Endothelial cell of umbilical vein (primary cell): ENCODE data around the gene CDH23. TPM values are rescaled to one million over a fixed set of nuclear protein-coding genes. Genes with fewer than 3 reads are reported as not detected.

Experiments
- BruUV-seq: library from RNA; stranded (reverse); fragments of 400-500 nt; replicated peaks from 2 replicates; lab custom pipeline; 2021; lab: Mats Ljungman, UMichigan
- CTCF ChIA-PET: fragments of 300-600, 350-600 bp; sonication (Branson Sonifier 250); formaldehyde crosslinking; loops from one replicate; lab custom pipeline; 2021; ENCODE audit warnings: antibody characterized with exemption, inconsistent platforms; lab: Charles Lee
- POLR2A ChIA-PET: fragments of 300-600, 350-600 bp; sonication (Branson Sonifier 250); formaldehyde crosslinking; loops from one replicate; lab custom pipeline; 2021; ENCODE audit warnings: antibody characterized with exemption, inconsistent platforms; lab: Charles Lee
- DNase-seq: peaks from one replicate; pipeline ENCODE4 v3.0.0-alpha.2; 2011; ENCODE audit warnings: low read depth, low spot score
- FAIRE-seq: peaks from 2 replicates; lab custom pipeline; 2011; peaks lifted over from hg19 to GRCh38; lab: Jason Lieb, UNC
- H2AFZ ChIP-seq: 2 replicates; pipeline ENCODE4 v1.6.0; 2012; ENCODE audit warnings: low read depth, low read length, control low read depth, inconsistent platforms
- H3K27ac ChIP-seq: 2 replicates; pipeline ENCODE4 v1.5.1; 2011; ENCODE audit warnings: low read depth, mild to moderate bottlenecking, control low read depth, low read length, moderate library complexity; ENCODE audit not compliant: insufficient read depth
- H3K27me3 ChIP-seq, 2 experiments: 2 replicates each; pipeline versions ENCODE4 v1.6.0 to v1.6.1; 2011; ENCODE audit warnings: low read length in 2 of 2, mixed read lengths in 1 of 2; ENCODE audit not compliant: control insufficient read depth in 2 of 2, insufficient read depth in 2 of 2
- H3K36me3 ChIP-seq, 2 experiments: 2 replicates in 1 of 2; 3 replicates in 1 of 2; pipeline ENCODE4 v1.5.1; 2011; ENCODE audit warnings: low read length in 2 of 2, mild to moderate bottlenecking in 1 of 2, moderate library complexity in 1 of 2; ENCODE audit not compliant: control insufficient read depth in 2 of 2, insufficient read depth in 2 of 2; ENCODE audit errors: extremely low read depth in 1 of 2
- H3K4me1 ChIP-seq: 3 replicates; pipeline ENCODE4 v1.5.1; 2011; ENCODE audit warnings: mild to moderate bottlenecking, low read length; ENCODE audit not compliant: control insufficient read depth, insufficient read depth; ENCODE audit errors: extremely low read depth
- H3K4me2 ChIP-seq: 2 replicates; pipeline ENCODE4 v1.6.1; 2011; ENCODE audit warnings: low read length, control low read depth, mixed read lengths; ENCODE audit not compliant: insufficient read depth
- H3K4me3 ChIP-seq, 3 experiments: fragments of 200-600 bp in 1 of 3; sonication (generic), shearing (Covaris generic) in 1 of 3; replicated peaks in 1 of 3; 2 replicates each; pipeline ENCODE4 v1.5.1; 2011 to 2016; ENCODE audit warnings: control low read depth in 3 of 3, low read length in 3 of 3, mild to moderate bottlenecking in 2 of 3, inconsistent platforms in 1 of 3, low read depth in 1 of 3, moderate library complexity in 1 of 3; ENCODE audit not compliant: insufficient read depth in 1 of 3
- H3K79me2 ChIP-seq: 2 replicates; pipeline ENCODE4 v1.6.0; 2012; ENCODE audit warnings: low read length, inconsistent platforms; ENCODE audit not compliant: control insufficient read depth, insufficient read depth
- H3K9ac ChIP-seq: replicated peaks from 2 replicates; pipeline ENCODE3; 2011; ENCODE audit warnings: low read length, control low read depth; ENCODE audit not compliant: insufficient read depth; ENCODE audit errors: extremely low read depth
- H3K9me1 ChIP-seq: replicated peaks from 3 replicates; pipeline ENCODE4 v1.6.0; 2011; ENCODE audit warnings: mild to moderate bottlenecking, low read length; ENCODE audit not compliant: control insufficient read depth, insufficient read depth; ENCODE audit errors: extremely low read depth
- H3K9me3 ChIP-seq: replicated peaks from 2 replicates; pipeline ENCODE4 v1.5.1; 2012; ENCODE audit warnings: low read length, inconsistent platforms; ENCODE audit not compliant: control insufficient read depth, insufficient read depth
- H4K20me1 ChIP-seq: replicated peaks from 2 replicates; pipeline ENCODE3; 2011; ENCODE audit warnings: mild to moderate bottlenecking, low read length; ENCODE audit not compliant: control insufficient read depth, insufficient read depth; ENCODE audit errors: extremely low read depth
- FOS ChIP-seq: IDR thresholded peaks from 2 replicates; pipeline ENCODE4 v1.6.1; 2011; ENCODE audit warnings: mild to moderate bottlenecking, low read length, moderate library complexity, borderline replicate concordance; ENCODE audit not compliant: insufficient read depth
- MYC ChIP-seq: IDR thresholded peaks from one replicate; pipeline ENCODE4 v1.6.1; 2011; ENCODE audit warnings: mild to moderate bottlenecking, low read depth, low read length
- POLR2AphosphoS5 ChIP-seq: IDR thresholded peaks from 2 replicates; pipeline ENCODE4 v1.6.1; 2012; ENCODE audit warnings: low read depth, mild to moderate bottlenecking, control low read depth, low read length, moderate library complexity; ENCODE audit not compliant: insufficient read depth
- dilution Hi-C: fragments of 300-500 bp; cut with MboI; formaldehyde crosslinking; loops from one replicate; pipeline ENCODE4 v1.15.0; 2019; ENCODE audit warnings: low sequenced_read_pairs; ENCODE audit not compliant: extremely low pct_ligation_motif_present
- intact Hi-C: fragments of 100-400 bp; cut with micrococcal nuclease; formaldehyde crosslinking; loops from one replicate; pipeline ENCODE4 v1.10.0; 2022
- polyA plus RNA-seq, 4 experiments: library from polyadenylated mRNA; depleted of rRNA in 3 of 4; stranded (reverse) in 3 of 4; unstranded in 1 of 4; fragments of >200 nt; gene quantifications; 2 replicates each; pipeline versions ENCODE4 v1.2.1 to v1.2.3, GENCODE V29; 2011 to 2012; ENCODE audit warnings: missing spikeins in 1 of 4
- total RNA-seq: library from RNA; stranded (reverse); gene quantifications from 2 replicates; pipeline ENCODE4 v1.2.3, GENCODE V29; 2021

CDH23 gene
- total and polyA plus RNA-seq, 2 donors (not counting 3 experiments of a cell fraction or from before 2014, with no cell fraction given), result not detected

DNA sequence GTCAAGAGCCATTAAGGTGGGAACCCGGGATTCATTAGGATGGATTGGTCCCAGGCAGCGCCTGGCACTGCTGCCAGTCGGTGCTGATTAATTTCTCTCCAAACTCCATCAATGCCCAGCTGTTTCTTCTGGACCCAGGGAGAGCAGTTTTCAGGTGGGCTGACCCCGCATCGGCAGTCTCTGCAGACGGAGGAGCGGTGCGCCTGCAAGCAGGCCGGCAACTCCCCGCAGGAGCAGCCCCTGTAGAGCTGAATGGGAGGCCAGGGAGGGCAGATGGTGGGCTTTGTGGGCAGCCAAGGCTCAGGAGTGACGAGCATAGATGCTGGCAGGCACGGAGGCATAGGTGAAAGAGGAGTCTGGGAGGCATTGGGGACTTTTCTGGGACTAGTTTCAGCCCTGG lies 56.5 kb downstream of the CDH23 start:
- ChIA-PET CTCF (no interaction called here), POLR2A (no interaction called here)
- H3K36me3 ChIP-seq, result no peaks in the 10 kb centered on the region
- H3K27me3 ChIP-seq, result peaks cover 3 to 7% of the 10 kb centered on the region in 2 experiments
- no peak overlapping the region for H3K4me3 ChIP-seq
- no peaks in the 10 kb centered on the region for H4K20me1 ChIP-seq
- no peak for DNase-seq
- intact Hi-C loops, result no loop called here
- FAIRE-seq, result no peak
- no peaks in the 10 kb centered on the region for H3K9me1 ChIP-seq
- no peak for TF ChIP-seq MYC
- no peak for TF ChIP-seq POLR2AphosphoS5
- H3K4me2 ChIP-seq, result no peak overlapping the region
- no peaks in the 10 kb centered on the region for H3K79me2 ChIP-seq
- no peak overlapping the region for H3K9ac ChIP-seq
- dilution Hi-C loops, result no loop called here
- no peak overlapping the region for H3K27ac ChIP-seq
- no TSS peak for BruUV-seq
- no peaks in the 10 kb centered on the region for H3K9me3 ChIP-seq
- H2AFZ ChIP-seq, result no peak overlapping the region
- no peaks in the 10 kb centered on the region for H3K4me1 ChIP-seq

DNA sequence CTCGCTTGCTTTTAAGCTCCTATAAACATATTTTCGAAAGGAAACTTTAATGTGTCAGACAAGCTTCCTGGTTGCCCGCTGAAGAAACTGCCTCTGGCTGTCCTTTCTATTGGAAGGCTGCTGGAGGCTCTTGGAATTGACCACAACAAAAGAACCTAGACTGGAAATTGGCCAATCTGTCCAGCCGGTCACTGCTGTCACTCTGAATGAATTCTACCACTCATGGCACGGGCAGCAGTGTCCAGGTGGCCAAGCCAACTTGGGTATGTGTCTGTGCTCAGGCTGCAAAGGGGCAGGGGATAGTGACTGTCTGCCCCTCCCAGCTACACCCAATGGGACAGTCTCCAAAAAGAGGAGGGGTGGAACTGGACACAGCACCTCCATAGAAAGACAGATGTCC lies 57.6 kb downstream of the CDH23 start:
- dilution Hi-C loops, result no loop called here
- intact Hi-C loops, result no loop called here
- no peak for TF ChIP-seq FOS
- POLR2A ChIA-PET, result no interaction called here
- CTCF ChIA-PET, result no interaction called here
- Histone ChIP-seq H3K9ac (no peak overlapping the region), H3K4me1 (no peaks in the 10 kb centered on the region), H3K27ac (no peak overlapping the region), H3K4me2 (no peak overlapping the region), H3K9me1 (no peaks in the 10 kb centered on the region), H3K9me3 (no peaks in the 10 kb centered on the region), H4K20me1 (no peaks in the 10 kb centered on the region), H3K79me2 (no peaks in the 10 kb centered on the region), H2AFZ (no peak overlapping the region), H3K27me3 (peaks cover 3 to 7% of the 10 kb centered on the region in 2 experiments), H3K4me3 (no peak overlapping the region), H3K36me3 (no peaks in the 10 kb centered on the region)
- DNase-seq (no peak), FAIRE-seq (no peak)
- BruUV-seq, result no TSS peak
